Measurements from ENCODE around the gene CERT1.

- TF ChIP-seq CTCF (conservative IDR thresholded peaks at IDR 0.05), result no peak
- TF ChIP-seq ZFX (IDR thresholded peaks at IDR 0.05), result no peak
Observed at GRCh38 chr5:75536147-75536546, 24.7 kb upstream of the CERT1 start.
